Suprapubic skin (tissue), 3 donors: ENCODE results near the gene ANP32E.

Experiments
- CTCF ChIP-seq, 2 donors: fragments of 200-600 bp in 1 of 2; fragments of 450-650 bp in 1 of 2; sonication (generic) in 1 of 2; IDR thresholded peaks; one replicate each; pipeline ENCODE4 v1.5.1; 2016 to 2019; ENCODE audit warnings: antibody characterized with exemption in 2 of 2, mild to moderate bottlenecking in 1 of 2, moderate library complexity in 1 of 2
- POLR2A ChIP-seq, 2 donors: fragments of 450-650 bp; IDR thresholded peaks; one replicate each; pipeline ENCODE4 v1.6.1; 2017; ENCODE audit warnings: antibody characterized with exemption in 2 of 2, mild to moderate bottlenecking in 2 of 2, moderate library complexity in 2 of 2

- TF ChIP-seq CTCF (IDR thresholded peaks at IDR 0.05) (no peak), POLR2A (IDR thresholded peaks at IDR 0.05) (no peak)
Measured at GRCh38 chr1:150237746-150238145, 1.8 kb upstream of the ANP32E start.
